Naive B cell (primary cell): ENCODE measurements around the gene ZNF561. TPM values are rescaled to one million over a fixed set of nuclear protein-coding genes. Genes with fewer than 3 reads are reported as not detected.

Experiments used
- ATAC-seq, 2 donors: fragments of 150-1000 bp; cut with Tn5 transposase; 2 replicates each; pipeline ENCODE4 v1.10.0; 2021; ENCODE audit warnings: low read depth in 2 of 2, mild to moderate bottlenecking in 2 of 2, moderate library complexity in 2 of 2
- DNase-seq: peaks from one replicate; pipeline ENCODE4 v3.0.0; 2022
- H3K27ac Mint-ChIP-seq, 6 donors: one replicate each; pipeline ENCODE4 v1.8.0; 2020 to 2022; ENCODE audit warnings: mild to moderate bottlenecking in 6 of 6, mixed read lengths in 6 of 6, moderate library complexity in 5 of 6, inconsistent platforms in 2 of 6
- H3K27me3 Mint-ChIP-seq, 3 donors: one replicate each; pipeline ENCODE4 v1.8.0; 2021 to 2022; ENCODE audit warnings: mixed read lengths in 3 of 3, mild to moderate bottlenecking in 1 of 3
- H3K36me3 Mint-ChIP-seq, 2 donors: one replicate each; pipeline ENCODE4 v1.8.0; 2020 to 2022; ENCODE audit warnings: mixed read lengths in 2 of 2, inconsistent platforms in 1 of 2, mild to moderate bottlenecking in 1 of 2
- H3K4me1 Mint-ChIP-seq, 3 donors: one replicate each; pipeline ENCODE4 v1.8.0; 2020 to 2022; ENCODE audit warnings: mixed read lengths in 3 of 3, inconsistent platforms in 1 of 3, mild to moderate bottlenecking in 1 of 3, moderate library complexity in 1 of 3
- H3K4me3 Mint-ChIP-seq, 8 donors: one replicate each; pipeline ENCODE4 v1.8.0; 2020 to 2022; ENCODE audit warnings: mild to moderate bottlenecking in 8 of 8, mixed read lengths in 8 of 8, moderate library complexity in 8 of 8, inconsistent platforms in 2 of 8
- H3K9me3 Mint-ChIP-seq, 7 donors: one replicate each; pipeline ENCODE4 v1.8.0; 2020 to 2022; ENCODE audit warnings: mixed read lengths in 7 of 7, mild to moderate bottlenecking in 5 of 7, inconsistent platforms in 2 of 7, moderate library complexity in 1 of 7
- polyA plus RNA-seq, 6 donors: library from polyadenylated mRNA; unstranded; fragments of 300-500 nt; fragmentation: Illumina TruSeq; gene quantifications; one replicate each; pipeline ENCODE4 v1.2.3, GENCODE V29; 2021; ENCODE audit warnings: low read depth in 6 of 6

ZNF561 gene
- polyA plus RNA-seq, 6 donors from 2014 or later: 8.7 to 28.2 (median 13.1) TPM

DNA sequence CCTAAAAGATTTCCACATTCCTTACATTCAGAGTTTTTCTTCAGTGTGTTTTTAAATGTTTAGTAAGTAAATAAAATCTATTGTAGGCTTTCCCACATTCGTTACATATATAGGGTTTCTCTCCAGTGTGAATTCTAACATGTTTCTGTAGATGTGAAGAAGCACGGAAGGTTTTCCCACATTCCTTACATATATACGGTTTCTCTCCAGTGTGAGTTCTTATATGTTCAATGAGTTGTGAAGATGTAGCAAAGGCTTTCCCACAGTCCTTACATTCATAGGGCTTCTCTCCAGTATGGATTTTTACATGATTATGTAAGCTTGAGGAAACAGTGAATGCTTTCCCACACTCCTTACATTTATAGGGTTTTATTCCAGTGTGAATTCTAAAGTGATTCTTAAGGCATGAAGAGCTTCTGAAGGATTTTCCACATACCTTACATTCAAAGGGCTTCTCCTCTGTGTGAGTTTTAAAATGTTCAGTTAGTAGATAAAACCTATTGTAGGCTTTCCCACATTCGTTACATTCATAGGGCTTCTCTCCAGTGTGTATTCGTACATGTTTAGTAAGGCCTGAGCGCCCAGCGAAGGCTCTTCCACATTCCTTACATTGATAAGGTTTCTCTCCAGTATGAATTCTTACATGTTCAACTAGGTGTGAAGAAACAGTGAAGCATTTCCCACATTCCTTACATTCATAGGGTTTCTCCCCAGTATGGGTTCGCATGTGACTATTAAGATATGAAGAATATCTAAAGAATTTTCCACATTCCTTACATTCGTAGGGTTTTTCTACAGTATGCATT, 54.9 kb downstream of the ZNF561 start:
- ATAC-seq: no peak
- Mint-ChIP-seq H3K4me1 (peaks cover 0 to 5% (median 3%) of the 10 kb centered on the region in 3 donors), H3K27ac (no peak overlapping the region), H3K27me3 (no peaks in the 10 kb centered on the region), H3K9me3 (peaks cover 11 to 90% (median 68%) of the 10 kb centered on the region in 7 donors), H3K4me3 (peak overlapping the region in 1 of 8 donors; percentile 1), H3K36me3 (peaks cover 52 to 73% of the 10 kb centered on the region in 2 donors)
- no peak for DNase-seq

Other genes starting within 250 kb of the ZNF561 start
- 10 to 100 TPM; 21.3 to 27.9 (median 24.7) TPM for gene ZNF266, start 185.7 kb downstream of the ZNF561 start, polyA plus RNA-seq
- gene ZNF560, start 122.6 kb downstream of the ZNF561 start, polyA plus RNA-seq: not detected
- 10 to 100 TPM; 14.3 to 19.5 (median 17.7) TPM for gene ZNF426, start 82.6 kb downstream of the ZNF561 start, polyA plus RNA-seq
- gene ZNF121, start 36.7 kb downstream of the ZNF561 start, polyA plus RNA-seq: 1 to 10 TPM; 3.1 to 6.8 (median 5.3) TPM
- 1 to 10 TPM in 5 of 6 donors, under 1 TPM in 1; 0.29 to 8.5 (median 6.0) TPM for gene ZNF562, start 53.9 kb upstream of the ZNF561 start, polyA plus RNA-seq
- 10 to 100 TPM in 1 of 6 donors, 1 to 10 TPM in 4, not detected in 1; 5.2 to 12.0 (median 6.6) TPM for gene ZNF846, start 147.5 kb upstream of the ZNF561 start, polyA plus RNA-seq
- 10 to 100 TPM; 12.6 to 24.7 (median 13.4) TPM for gene FBXL12, start 197.8 kb upstream of the ZNF561 start, polyA plus RNA-seq
- 100 to 1,000 TPM; 401 to 570 (median 499) TPM for gene UBL5, start 206.7 kb upstream of the ZNF561 start, polyA plus RNA-seq
- gene PIN1, start 214.1 kb upstream of the ZNF561 start, polyA plus RNA-seq: 100 to 1,000 TPM in 1 of 6 donors, 10 to 100 TPM in 5; 59.3 to 102 (median 68.3) TPM